Fibroblast of lung (primary cell): Measurements from ENCODE around the gene FNDC3A.

Experiments used
- EZH2 ChIP-seq: IDR thresholded peaks from 2 replicates; pipeline ENCODE4 v1.5.1; 2012; ENCODE audit warnings: low read length, control low read depth, mild to moderate bottlenecking; ENCODE audit errors: missing control alignments
- TF ChIP-seq, protein P1 (sequence below), 2 donors: IDR thresholded peaks in 1 of 2; conservative IDR thresholded peaks in 1 of 2; 1 replicate in 1 of 2; 2 replicates in 1 of 2; pipeline ENCODE4 v1.5.1; 2011 to 2012; ENCODE audit warnings: low read length in 2 of 2, control low read depth in 1 of 2, inconsistent platforms in 1 of 2, low read depth in 1 of 2, mild to moderate bottlenecking in 1 of 2

DNA sequence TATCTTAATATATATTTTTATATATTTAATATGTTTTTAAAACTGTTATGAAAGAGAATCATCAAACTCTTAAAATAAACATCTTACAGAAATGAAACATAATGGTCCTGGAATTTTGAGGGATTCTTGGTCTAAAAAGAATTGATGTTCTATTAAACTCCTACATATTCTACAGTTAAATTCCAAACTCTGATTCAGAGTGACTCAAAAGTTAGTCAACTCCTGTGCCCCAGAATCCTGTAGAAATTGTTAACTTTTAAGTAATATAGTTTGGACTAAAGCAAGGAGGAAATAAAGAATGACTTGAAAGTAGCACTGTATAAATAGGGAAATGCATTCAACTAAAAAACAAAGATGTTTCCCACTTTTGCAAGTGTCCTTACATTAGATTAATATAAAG lies 47.7 kb downstream of the FNDC3A start:
- TF ChIP-seq, protein P1, sequence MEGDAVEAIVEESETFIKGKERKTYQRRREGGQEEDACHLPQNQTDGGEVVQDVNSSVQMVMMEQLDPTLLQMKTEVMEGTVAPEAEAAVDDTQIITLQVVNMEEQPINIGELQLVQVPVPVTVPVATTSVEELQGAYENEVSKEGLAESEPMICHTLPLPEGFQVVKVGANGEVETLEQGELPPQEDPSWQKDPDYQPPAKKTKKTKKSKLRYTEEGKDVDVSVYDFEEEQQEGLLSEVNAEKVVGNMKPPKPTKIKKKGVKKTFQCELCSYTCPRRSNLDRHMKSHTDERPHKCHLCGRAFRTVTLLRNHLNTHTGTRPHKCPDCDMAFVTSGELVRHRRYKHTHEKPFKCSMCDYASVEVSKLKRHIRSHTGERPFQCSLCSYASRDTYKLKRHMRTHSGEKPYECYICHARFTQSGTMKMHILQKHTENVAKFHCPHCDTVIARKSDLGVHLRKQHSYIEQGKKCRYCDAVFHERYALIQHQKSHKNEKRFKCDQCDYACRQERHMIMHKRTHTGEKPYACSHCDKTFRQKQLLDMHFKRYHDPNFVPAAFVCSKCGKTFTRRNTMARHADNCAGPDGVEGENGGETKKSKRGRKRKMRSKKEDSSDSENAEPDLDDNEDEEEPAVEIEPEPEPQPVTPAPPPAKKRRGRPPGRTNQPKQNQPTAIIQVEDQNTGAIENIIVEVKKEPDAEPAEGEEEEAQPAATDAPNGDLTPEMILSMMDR (conservative IDR thresholded peaks at IDR 0.05 in 1 of 2, IDR thresholded peaks at IDR 0.05 in 1 of 2; ENCODE audit: low read depth in 1 of 2, low read length in 2 of 2), result no peak
- TF ChIP-seq EZH2, result no peak
